CD4-positive, alpha-beta T cell treated with Interferon alpha-2 for 1 hour (primary cell): ENCODE measurements around the gene ZNRF4.

Experiments
- DNase-seq, 2 donors: peaks; one replicate each; pipeline ENCODE4 v3.0.0-alpha.2; 2020 to 2022

The ZNRF4 gene

DNA sequence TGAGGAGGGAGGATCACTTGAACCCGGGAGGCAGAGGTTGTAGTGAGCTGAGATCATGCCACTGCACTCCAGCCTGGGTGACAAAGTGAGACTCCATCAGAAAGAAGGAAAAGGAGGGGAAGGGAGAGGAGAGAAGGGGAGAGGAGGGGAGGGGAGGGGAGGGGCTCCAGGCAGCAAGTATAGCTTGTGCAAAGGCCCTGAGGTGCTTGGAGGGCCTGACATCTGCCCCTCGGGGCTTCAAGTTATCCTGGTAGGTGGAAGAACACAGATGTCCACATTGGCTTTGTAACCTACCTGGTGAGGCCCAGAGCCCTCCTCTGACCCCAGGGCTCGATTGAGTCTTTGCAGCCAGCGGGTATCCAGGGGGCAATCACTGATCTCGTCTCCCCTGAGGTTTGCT is 11.5 kb upstream of the ZNRF4 start:
- DNase-seq: no peak

DNA sequence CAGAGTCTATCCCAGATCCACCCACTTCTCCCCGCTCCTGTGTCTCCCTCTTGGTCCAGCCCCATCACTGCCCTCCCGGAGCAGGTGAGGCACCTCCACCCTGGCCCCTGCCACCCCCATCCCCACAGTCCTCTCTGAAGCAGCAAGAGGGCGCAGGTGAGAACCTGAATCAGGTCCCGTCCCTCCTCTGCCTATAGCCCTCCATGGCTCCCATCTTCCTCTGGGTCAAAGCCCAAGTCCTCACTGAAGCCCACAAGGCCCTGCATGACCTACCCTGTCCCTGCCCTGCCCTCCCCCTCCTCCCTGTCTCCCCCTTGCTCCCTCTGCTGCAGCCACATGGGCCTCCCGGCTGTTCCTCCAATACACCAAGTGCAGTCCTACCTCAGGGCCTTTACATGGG is 10.8 kb upstream of the ZNRF4 start:
- no peak for DNase-seq

DNA sequence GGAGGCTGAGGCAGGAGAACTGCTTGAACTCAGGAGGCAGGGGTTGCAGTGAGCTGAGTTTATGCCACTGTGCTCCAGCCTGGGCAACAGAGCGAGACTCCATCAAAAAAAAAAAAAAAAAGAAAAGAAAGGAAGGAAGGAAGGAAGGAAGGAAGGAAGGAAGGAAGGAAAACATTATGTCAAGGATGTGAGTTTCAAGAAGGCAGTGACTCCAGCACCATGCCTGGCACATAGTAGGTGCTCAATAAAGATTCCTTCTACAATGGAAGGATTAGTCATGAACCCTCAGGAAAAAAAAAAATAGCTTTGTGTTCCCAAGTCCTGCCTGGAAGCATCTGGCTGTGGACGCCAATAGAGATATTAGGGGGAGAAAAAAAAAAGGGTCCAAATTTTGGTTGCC is 10.1 kb upstream of the ZNRF4 start:
- no peak for DNase-seq

DNA sequence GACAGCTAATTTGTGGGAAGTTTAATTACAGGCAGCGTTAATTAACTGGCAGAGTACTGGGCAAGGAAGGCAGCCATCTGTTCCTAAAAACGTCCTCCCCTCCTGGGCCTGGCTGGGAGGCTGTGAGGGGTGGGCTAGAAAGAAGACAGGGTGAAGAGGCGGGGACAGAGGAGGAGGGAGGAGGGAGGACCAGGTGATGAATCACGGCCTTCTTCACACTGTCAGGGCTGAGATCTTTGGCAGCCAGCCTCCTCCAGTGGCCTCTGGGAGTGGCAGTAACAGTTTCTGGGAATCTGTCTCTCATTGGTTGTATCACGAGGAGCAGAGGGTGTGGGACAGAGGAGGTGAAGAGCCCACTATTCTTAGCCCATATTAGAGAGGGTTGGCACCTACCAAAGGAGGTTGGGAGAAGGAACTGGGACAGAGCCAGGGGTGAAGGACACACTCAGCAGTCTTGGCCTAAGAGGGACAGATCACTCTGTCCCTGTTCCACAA is 9.6 kb upstream of the ZNRF4 start:
- DNase-seq: no peak

DNA sequence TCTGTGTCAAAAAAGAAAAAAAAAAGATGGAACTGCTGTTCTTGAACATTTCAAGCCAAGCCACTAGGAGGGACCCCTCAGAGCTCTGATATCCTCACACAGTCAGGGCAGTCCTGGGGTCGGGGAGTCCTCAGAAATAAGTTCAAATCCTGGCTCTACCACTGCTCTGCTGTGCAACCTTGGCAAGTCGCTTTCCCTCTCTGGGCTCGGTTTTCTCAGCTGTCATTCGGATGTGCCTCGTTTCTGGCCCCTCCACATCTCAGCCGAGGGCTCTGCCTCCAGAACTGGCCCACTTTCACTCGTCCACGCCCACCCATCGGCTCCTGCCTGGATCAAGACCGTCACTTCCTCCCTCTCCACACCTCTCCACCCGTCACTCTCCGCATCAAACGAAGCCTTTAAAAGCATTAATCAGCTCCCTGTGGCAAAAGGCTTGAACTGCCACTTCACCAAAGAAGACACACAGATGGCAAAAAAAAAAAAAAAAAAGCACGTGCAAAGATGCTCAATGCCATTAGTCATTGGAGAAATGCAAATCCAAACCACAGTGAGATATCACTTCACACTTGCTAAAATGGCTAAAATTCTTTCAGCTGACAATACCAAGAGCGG is 7.4 kb upstream of the ZNRF4 start:
- DNase-seq: no peak

DNA sequence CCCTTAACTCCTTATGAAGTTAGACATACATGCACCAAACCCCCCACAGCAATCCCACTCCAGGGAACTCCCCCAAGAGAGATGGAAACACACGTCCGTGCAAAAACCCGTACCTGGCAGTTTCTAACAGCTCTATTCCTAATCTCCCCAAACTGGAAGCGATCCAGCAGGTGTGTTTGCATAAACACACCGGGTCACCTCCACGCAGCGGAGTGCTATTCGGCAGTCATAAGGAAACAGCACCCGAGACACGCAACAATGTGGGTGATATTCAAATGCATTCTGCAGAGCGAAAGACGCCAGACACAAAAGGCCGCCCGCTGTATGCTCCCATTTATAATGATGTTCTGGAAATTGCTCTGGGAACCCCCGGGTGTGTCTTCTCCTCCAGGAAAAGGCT is 6.8 kb upstream of the ZNRF4 start:
- no peak for DNase-seq

DNA sequence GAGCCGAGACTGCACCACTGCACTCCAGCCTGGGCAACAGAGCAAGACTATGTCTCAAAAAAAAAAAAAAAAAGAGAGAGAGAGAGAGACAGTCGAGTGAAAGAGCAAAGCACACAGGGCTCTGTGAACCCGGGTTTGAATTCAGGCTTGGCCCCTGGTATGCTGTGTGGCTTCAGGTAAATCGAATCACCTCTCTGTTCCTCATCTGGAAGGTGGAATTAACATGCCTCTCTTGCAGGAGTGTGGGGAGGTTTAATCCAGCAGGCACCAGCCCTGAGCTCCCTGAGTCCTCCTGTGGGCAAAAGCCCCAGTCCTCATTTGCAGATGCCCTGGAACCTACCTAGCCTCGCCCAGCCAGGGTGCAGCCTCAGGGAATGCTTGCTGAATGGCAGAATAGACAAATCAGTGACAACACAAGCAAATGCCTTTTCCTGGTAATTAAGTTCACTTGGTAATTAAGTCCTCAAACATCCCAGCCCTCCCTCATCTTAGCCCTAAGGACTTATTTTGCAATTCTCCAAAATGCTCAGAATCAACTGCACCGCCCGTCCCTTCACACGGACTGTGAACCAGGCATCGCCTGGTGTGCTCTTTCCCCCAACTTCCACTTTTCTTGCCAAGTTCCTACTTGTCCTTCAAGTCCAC is 4.6 kb upstream of the ZNRF4 start:
- no peak for DNase-seq

DNA sequence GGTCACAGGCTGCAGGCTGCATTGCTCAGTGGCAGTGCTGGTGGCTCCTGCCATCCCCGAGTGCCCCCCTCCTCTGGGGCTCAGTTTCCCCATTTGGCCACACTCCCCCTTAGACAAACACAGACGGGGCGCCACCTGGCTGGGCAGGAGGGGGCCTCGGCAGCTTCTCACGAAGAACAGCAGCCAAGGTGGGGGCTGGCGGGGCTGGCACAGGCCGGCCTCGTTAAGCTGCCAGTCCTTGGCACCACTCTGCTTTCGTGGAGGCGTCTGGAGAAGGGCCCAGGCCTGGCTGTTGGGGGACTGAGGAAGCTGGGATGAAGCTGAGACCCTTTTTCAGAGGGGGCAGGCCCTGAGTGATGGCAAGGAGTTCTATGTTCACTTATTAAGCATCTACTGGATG is 3.7 kb upstream of the ZNRF4 start:
- no peak for DNase-seq

DNA sequence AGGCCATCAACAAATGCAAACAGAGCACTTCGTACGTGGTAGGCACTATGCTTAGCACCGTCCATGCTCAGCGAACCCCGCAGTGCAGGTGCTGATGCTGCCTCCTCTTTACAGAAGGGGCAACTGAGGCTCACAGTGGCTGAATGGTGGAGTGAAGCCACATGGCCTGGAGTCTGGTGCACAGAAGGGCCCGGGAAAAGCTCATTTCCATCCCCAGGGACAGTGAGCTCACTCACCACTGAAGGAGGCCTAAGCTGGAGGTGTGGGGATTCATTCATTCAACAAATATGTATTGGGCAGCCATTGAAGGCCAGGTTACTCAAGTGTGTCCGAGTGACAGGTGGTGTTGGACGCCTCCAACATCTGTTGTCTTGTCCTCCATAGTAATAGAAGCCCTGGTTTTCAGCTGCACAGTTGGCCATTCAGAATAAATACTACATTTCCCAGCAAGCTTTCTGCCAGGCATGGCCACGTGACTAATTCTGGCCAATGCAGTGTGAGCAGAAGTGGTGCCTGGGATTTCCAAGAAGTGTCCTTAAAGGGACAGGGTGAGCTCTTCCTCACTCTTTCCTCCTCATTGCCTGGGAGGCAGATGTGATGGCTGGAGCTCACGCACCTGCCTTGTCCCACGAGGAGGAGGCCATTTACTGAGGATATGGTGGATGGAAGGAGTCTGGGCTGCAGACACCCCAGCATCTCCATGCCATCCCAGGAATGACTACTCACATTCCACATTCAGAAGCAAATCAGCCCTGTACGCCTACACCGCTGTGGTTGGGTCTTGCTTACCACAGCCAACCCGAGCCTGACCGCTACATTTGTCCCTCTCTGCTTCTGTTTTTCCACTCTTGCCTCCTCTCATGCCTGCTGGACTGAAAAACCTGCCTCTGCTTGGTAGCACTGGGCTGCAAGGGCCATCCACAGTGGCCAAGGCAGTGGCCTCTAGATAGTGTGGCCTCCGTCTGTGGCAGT is 2.3 kb upstream of the ZNRF4 start:
- DNase-seq: no peak

DNA sequence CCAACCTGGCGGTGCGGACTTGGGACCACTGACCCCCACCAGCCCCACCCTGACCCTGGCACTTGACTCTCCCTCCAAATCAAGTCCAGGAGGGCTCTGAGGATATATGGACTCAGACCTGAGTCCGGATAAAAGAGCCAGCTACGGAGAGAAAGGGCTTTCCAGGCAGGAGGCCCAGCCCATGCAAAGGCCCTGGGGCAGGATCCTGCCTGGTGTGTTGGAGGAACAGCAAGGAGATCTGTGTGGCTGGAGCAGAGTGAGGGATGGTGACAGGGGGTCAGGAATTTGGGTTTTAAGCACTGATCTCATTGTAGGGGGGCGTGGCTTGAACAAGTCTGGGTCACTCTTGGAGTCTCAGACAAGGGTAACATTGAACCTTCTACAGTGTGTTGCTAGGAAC is 474 bp upstream of the ZNRF4 start:
- no peak for DNase-seq

DNA sequence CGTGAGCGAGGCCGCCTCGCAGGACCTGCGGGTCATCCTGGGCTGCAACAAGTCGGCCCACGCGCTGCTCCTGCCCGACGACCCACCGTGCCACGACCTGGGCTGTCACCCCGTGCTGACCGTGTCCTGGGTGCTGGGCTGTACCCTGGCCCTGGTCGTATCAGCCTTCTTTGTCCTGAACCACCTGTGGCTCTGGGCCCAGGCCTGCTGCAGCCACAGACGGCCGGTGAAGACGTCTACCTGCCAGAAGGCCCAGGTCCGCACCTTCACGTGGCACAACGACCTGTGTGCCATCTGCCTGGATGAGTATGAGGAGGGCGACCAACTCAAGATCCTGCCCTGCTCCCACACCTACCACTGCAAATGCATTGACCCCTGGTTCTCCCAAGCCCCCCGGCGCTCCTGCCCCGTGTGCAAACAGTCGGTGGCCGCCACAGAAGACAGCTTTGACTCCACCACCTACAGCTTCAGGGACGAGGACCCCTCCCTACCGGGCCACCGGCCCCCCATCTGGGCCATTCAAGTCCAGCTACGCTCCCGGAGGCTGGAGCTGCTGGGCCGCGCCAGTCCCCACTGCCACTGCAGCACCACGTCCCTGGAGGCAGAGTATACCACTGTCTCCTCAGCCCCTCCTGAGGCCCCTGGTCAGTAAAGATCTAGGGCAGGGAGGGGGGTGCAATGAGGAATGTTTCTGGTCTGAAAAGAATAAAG is 1.1 kb downstream of the ZNRF4 start:
- DNase-seq: no peak

DNA sequence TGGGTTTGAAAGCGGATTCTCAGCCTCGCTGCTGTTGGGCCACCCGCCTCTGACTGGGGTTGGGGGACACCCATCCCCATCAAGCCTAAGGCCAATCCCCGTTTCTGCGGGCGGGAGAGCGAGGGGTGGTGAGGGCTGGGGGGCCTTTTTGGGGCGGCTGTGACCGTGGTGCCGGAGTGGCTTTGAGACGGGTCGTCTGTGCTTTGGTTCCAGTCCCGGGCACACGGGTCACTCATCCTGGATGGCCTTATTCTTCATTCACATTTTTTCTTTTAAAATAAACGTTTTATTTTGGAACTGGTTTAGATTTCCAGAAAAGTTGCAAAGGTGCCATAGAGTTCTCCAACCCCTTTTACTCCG is 1.6 kb downstream of the ZNRF4 start:
- DNase-seq: no peak

DNA sequence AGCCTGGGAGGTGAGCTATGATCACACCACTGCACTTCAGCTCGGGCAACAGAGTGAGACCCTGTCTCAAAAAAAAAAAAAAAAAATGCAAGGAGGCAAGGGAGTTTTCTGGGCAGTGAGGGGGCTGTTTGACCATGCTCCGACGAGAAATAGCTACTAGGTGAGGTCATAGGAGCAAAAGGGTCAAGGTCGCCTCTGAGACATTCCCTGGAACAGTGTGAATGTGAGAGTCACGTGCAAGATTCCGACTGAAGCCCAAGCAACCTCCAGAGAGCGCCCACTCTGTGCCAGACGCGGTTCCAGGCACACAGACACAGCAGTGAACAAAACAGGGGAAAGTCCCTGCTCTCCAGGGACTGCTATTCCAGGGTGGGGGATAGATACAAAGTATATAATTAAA is 2.5 kb downstream of the ZNRF4 start:
- DNase-seq: no peak

DNA sequence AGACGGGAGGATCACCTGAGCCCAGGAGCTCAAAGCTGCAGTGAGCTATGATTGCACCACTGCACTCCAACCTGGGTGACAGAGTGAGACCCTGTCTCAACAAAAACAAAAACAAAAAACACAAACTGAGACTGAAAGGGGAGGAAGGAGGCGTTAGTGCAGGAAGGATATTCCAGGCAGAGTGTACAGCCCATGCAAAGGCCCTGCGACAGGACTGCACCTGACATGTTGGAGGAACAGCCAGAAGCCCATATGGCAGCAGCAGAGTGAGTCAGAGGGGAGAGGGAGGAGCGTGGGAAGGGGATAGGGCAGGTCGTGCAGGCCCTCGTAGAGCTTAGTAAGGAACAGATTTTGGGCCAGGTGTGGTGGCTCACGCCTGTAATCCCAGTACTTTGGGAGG is 3.2 kb downstream of the ZNRF4 start:
- no peak for DNase-seq

DNA sequence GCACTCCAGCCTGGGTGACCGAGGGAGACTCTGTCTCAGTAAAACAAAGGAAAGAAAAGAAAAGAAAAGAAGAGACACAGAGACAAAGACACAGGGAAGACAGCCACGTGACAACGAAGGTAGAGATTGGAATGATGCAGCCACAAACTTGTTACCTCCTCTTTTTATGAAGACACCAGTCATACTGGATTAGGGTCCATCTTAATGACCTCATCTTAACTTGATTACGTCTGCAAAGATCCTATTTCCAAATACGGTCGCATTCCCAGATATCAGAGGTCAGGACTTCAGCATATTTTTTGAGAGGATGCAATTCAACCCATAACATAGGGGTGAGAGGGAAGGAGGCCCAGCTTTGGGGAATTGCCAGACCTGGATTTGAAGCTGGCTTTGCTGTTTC is 4.1 kb downstream of the ZNRF4 start:
- DNase-seq: no peak

DNA sequence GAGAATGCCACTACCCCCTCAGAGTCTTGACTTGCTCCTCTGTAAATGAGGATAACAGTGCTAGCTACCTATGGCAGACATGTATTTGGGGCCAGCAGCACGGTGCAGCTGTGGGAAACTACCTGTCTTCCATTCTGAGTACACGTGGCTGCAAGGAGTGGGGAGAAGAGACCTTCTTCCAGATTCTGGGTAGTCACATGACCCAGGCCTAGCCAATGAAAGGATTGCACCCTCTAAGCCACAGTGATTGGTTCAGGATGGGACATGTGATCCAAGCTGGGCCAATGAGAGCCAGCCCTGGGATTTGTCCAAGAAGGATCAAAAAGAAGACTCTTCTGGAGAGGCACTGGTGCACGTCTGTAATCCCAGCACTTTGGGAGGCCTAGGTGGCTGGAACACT is 5.5 kb downstream of the ZNRF4 start:
- DNase-seq: no peak

DNA sequence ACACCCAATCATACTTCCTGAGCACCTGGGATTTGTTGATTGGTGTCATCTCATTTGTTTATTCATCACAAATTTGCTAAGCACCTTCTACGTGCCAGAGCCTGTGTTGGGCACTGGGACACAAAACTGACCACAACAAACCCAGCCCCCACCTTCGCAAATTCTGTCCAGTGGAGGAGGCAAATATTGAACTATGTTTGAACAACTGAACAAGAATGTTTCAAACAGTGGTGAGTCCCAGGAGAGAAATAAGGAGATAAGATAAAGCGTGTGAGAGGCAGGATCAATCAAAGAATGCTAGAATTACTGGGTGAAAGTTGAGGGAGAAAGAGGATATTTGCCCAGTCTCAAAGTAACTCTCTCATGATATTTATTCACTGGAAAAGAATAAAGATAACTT is 8.7 kb downstream of the ZNRF4 start:
- DNase-seq: no peak

DNA sequence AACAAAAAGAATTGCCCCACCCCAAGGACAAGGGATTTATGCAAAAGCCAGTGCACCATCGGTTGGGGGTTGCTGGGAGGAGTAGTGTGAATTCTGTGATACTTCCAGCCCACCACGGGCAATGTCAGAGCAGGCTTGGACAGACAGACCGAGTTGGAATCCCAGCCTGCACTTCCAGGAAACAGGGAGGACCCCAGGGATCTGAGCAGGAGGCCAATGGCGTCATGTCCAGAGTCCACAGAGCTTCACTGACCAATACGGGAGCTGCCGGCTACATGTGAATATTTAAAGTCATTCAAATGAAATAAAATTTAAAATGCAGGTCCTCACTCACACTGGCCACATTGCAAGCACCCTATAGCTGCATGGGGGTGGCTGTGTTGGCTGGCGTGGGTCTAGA is 10.9 kb downstream of the ZNRF4 start:
- no peak for DNase-seq

DNA sequence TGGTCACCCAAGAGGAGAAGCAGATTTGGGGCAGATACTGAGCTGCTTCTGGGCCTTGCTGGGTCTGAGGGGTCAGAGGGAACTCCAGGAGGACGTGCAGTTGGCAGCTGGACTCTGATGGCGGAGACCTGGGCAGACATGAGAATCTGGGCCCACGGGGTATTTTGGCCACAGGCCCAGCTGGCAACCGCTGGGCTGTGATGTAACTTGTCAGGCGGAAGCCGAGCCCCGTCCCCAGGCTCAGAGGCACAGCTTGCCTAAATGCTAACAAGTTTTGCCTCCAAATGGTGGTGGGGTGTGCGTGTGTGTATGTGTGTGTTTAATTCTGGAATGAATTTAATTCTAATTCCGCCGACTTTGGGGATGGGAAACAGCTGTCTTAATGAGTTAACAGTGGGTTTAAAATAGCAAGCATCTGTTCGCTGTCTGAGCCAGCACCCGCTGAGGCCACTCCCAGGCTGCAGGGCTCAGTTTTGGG is 11.6 kb downstream of the ZNRF4 start:
- DNase-seq: no peak

DNA sequence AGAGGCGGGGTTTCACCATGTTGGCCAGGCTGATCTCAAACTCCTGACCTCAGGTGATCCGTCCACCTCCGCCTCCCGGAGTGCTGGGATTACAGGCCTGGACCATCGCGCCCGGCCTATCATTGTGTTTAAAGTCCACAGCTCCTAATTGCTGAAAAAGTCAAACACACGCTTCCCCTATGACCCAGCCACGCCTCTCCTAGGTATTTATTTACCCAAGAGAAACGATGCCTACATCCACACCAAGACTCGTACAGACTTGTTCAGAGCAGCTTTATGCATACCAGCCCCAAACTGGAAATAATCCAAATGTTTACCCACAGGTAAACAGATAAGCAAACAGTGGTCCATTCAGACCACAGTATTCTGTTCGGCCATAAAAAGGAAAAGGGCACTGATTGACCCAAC is 15.1 kb downstream of the ZNRF4 start:
- DNase-seq: no peak

DNA sequence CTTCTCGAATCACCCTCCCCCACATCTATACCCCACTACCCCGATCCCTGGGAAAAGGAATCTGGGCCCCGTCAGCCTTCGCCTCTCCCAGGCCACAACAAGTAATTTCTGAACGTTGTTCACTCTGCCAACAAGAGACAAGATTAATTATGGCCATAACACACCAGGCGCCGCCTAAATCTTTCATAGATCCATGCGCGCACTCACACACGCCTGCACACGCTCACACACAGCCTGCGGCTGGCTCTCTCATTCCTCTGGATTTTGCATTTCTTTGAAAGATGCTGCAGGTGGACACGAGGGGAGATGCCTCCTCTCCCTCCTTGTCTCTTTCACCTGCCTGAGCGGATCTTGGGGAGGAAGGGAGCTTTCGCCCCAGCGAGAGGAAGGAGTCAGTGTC is 17.1 kb downstream of the ZNRF4 start:
- DNase-seq: no peak

DNA sequence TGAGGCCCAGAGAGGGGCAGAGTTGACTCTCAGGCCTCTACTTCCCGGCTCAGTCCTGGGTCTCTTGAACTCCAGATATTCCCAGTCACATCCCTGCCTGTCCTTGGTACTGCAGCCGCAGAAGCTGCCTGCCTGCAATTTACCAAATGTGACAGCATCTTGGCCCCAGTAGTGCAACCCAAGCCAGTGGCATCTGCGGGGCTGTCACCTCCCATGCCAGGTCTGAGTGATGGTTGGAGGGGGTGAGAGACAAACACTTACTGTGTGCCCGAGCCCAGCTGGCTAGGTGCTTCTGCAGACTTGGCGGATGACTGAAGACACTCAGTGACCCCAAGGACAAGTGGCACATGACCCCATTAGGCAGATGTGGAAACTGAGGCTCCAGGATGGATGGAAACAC is 18.4 kb downstream of the ZNRF4 start:
- DNase-seq: no peak
